ENCODE results near the gene ATXN3L. TPM values are rescaled to one million over a fixed set of nuclear protein-coding genes. Genes with fewer than 3 reads are reported as not detected.

Gene ATXN3L
- total RNA-seq, 2 experiments from 2014 or later = not detected

DNA sequence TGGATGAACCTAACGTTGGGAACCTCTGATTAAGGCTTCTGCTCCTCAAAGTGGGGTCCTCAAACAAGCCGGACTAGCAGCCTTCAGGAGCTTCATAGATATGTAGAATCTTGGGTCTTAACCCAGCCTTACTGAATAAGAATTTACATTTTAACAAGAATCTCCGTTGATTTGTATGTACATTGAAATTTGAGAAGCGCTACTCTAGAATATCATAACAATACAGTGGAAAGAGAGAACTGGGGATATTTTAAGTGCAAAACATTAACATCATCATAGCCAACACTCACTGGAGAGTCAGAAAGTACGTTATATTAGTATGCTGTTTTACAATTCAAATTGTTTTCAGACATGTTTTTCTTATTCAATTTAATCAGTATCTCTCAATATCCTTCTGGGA lies 31.2 kb downstream of the ATXN3L start:
- CTCF ChIA-PET (ENCODE audit: unreplicated experiment) = no interaction called here

DNA sequence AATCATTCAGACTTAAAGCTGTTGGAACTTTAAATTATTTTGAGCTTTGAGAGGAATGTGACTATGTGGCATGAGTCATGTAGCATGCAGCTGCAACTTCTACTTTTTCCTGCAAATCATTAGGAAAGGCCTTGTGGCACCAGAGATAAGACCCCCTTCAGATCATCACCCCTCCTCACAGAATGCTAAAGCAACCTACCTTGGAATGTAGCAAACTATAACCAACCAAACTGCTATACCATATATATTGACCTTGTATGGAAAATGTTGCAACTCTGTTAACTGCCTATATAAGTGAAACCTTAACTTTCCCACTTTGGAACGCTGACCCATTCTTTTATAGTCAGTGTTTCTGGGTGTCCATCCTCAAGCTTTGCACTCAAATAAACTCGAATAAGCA lies 32.0 kb downstream of the ATXN3L start:
- H3K79me2 ChIP-seq (ENCODE audit: insufficient read depth, low read depth, low read length) = no peaks in the 10 kb centered on the region
- H3K4me1 ChIP-seq (ENCODE audit: insufficient read depth, low read length, poor library complexity, severe bottlenecking) = no peaks in the 10 kb centered on the region
- no peak for DNase-seq (ENCODE audit: low spot score)
- no peak overlapping the region for H3K4me3 ChIP-seq (ENCODE audit: low read depth, low read length, poor library complexity, severe bottlenecking)
- TF ChIP-seq, protein P1, sequence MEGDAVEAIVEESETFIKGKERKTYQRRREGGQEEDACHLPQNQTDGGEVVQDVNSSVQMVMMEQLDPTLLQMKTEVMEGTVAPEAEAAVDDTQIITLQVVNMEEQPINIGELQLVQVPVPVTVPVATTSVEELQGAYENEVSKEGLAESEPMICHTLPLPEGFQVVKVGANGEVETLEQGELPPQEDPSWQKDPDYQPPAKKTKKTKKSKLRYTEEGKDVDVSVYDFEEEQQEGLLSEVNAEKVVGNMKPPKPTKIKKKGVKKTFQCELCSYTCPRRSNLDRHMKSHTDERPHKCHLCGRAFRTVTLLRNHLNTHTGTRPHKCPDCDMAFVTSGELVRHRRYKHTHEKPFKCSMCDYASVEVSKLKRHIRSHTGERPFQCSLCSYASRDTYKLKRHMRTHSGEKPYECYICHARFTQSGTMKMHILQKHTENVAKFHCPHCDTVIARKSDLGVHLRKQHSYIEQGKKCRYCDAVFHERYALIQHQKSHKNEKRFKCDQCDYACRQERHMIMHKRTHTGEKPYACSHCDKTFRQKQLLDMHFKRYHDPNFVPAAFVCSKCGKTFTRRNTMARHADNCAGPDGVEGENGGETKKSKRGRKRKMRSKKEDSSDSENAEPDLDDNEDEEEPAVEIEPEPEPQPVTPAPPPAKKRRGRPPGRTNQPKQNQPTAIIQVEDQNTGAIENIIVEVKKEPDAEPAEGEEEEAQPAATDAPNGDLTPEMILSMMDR (conservative IDR thresholded peaks at IDR 0.05; ENCODE audit: low read length) = no peak
- TF ChIP-seq EZH2phosphoT487 (IDR thresholded peaks at IDR 0.05; ENCODE audit: borderline replicate concordance, low read depth, low read length) = no peak
- no peaks in the 10 kb centered on the region for H3K9me3 ChIP-seq (ENCODE audit: low read length)
- H3K36me3 ChIP-seq (ENCODE audit: insufficient read depth, low read length) = no peaks in the 10 kb centered on the region
- ChIA-PET POLR2A (no interaction called here), CTCF (ENCODE audit: unreplicated experiment) (no interaction called here)
- no peak overlapping the region for H3K27ac ChIP-seq (ENCODE audit: low read depth, low read length, poor library complexity, severe bottlenecking)
- no peaks in the 10 kb centered on the region for H3K9me2 ChIP-seq (ENCODE audit: insufficient read depth, low read length)
- BruUV-seq (replicated peaks) = no TSS peak
- intact Hi-C loops (cut with micrococcal nuclease; ENCODE audit: unreplicated experiment) = no loop called here
- H4K20me1 ChIP-seq (ENCODE audit: insufficient read depth, low read length) = no peaks in the 10 kb centered on the region
- H3K4me2 ChIP-seq (ENCODE audit: low read length) = no peak overlapping the region
- H2AFZ ChIP-seq (ENCODE audit: low read length) = no peak overlapping the region

More for the DNA sequence above, 31.2 kb downstream of the ATXN3L start:
- H3K9me3 ChIP-seq (ENCODE audit: low read length) = no peaks in the 10 kb centered on the region
- no peaks in the 10 kb centered on the region for H3K9me2 ChIP-seq (ENCODE audit: insufficient read depth, low read length)
- DNase-seq (ENCODE audit: low spot score) = no peak
- no peaks in the 10 kb centered on the region for H4K20me1 ChIP-seq (ENCODE audit: insufficient read depth, low read length)
- H3K79me2 ChIP-seq (ENCODE audit: insufficient read depth, low read depth, low read length) = no peaks in the 10 kb centered on the region
- POLR2A ChIA-PET = interaction anchor here (0.6 kb wide), 1 partner anchor 677 kb away, joined by 4 read pairs; no protein-coding TSS in a partner anchor
- no peak overlapping the region for H3K4me3 ChIP-seq (ENCODE audit: low read depth, low read length, poor library complexity, severe bottlenecking)
- no peaks in the 10 kb centered on the region for H3K4me1 ChIP-seq (ENCODE audit: insufficient read depth, low read length, poor library complexity, severe bottlenecking)
- no peak overlapping the region for H3K27ac ChIP-seq (ENCODE audit: low read depth, low read length, poor library complexity, severe bottlenecking)
- TF ChIP-seq, protein P1 (conservative IDR thresholded peaks at IDR 0.05; ENCODE audit: low read length) = no peak
- H2AFZ ChIP-seq (ENCODE audit: low read length) = no peak overlapping the region
- intact Hi-C loops (cut with micrococcal nuclease; ENCODE audit: unreplicated experiment) = no loop called here
- H3K4me2 ChIP-seq (ENCODE audit: low read length) = no peak overlapping the region
- no peaks in the 10 kb centered on the region for H3K36me3 ChIP-seq (ENCODE audit: insufficient read depth, low read length)
- no TSS peak for BruUV-seq (replicated peaks)

DNA sequence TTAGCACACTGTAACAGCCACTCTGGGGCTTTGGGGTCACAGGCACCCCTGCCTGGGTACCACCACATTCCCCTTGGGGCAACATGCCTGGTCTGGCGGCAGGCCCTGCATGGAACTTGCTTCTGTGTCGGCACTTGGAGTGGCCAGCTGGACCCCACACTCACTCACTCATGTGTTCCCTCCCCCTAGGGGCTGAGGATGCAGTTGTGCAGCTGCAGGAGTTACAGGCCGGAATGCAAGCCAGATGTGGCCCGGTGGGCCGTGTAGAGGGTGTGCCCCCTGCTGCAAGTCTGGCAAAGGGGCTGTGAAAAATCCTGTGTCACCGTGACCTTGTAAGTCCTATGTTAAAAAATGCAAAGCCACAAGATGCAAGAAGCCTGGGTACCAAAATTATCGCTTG lies 34.2 kb downstream of the ATXN3L start:
- H3K4me3 ChIP-seq (ENCODE audit: low read depth, low read length, poor library complexity, severe bottlenecking) = no peak overlapping the region
- DNase-seq (ENCODE audit: low spot score) = no peak
- H3K4me1 ChIP-seq (ENCODE audit: insufficient read depth, low read length, poor library complexity, severe bottlenecking) = no peaks in the 10 kb centered on the region
- no peaks in the 10 kb centered on the region for H3K9me2 ChIP-seq (ENCODE audit: insufficient read depth, low read length)
- no peak overlapping the region for H2AFZ ChIP-seq (ENCODE audit: low read length)
- H3K36me3 ChIP-seq (ENCODE audit: insufficient read depth, low read length) = no peaks in the 10 kb centered on the region
- TF ChIP-seq EZH2phosphoT487 (IDR thresholded peaks at IDR 0.05; ENCODE audit: borderline replicate concordance, low read depth, low read length) = no peak
- TF ChIP-seq, protein P1 (conservative IDR thresholded peaks at IDR 0.05; ENCODE audit: low read length) = no peak
- H3K79me2 ChIP-seq (ENCODE audit: insufficient read depth, low read depth, low read length) = no peaks in the 10 kb centered on the region
- BruUV-seq (replicated peaks) = no TSS peak
- CTCF ChIA-PET (ENCODE audit: unreplicated experiment) = no interaction called here
- H3K9me3 ChIP-seq (ENCODE audit: low read length) = no peaks in the 10 kb centered on the region
- intact Hi-C loops (cut with micrococcal nuclease; ENCODE audit: unreplicated experiment) = no loop called here
- H3K27ac ChIP-seq (ENCODE audit: low read depth, low read length, poor library complexity, severe bottlenecking) = no peak overlapping the region
- POLR2A ChIA-PET = interaction anchor here (1.0 kb wide), 1 partner anchor 53 kb away, joined by 4 read pairs; no protein-coding TSS in a partner anchor
- H4K20me1 ChIP-seq (ENCODE audit: insufficient read depth, low read length) = no peaks in the 10 kb centered on the region
- no peak overlapping the region for H3K4me2 ChIP-seq (ENCODE audit: low read length)
